DMS53 (cell line): Measurements from ENCODE around the gene HOXB7.

ENCODE experiments used
- DNase-seq: peaks from one replicate; lab custom pipeline; 2025; lab: John Stamatoyannopoulos, UW

Gene HOXB7

DNA sequence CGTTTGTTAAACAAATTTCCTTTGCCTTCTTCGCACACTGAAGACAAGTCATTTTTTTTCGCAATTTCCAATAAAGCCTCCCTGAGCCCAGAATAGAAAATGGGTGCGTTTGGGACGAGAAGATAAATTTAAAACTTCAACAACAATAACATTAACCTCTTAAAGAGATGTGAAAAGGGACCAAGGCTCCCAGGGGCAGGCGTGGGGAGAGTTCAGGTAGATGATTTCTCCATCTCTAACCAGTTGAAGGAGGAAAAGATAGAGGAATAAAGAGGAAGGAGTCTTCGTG, 31.4 kb downstream of the HOXB7 start:
- no peak for DNase-seq

DNA sequence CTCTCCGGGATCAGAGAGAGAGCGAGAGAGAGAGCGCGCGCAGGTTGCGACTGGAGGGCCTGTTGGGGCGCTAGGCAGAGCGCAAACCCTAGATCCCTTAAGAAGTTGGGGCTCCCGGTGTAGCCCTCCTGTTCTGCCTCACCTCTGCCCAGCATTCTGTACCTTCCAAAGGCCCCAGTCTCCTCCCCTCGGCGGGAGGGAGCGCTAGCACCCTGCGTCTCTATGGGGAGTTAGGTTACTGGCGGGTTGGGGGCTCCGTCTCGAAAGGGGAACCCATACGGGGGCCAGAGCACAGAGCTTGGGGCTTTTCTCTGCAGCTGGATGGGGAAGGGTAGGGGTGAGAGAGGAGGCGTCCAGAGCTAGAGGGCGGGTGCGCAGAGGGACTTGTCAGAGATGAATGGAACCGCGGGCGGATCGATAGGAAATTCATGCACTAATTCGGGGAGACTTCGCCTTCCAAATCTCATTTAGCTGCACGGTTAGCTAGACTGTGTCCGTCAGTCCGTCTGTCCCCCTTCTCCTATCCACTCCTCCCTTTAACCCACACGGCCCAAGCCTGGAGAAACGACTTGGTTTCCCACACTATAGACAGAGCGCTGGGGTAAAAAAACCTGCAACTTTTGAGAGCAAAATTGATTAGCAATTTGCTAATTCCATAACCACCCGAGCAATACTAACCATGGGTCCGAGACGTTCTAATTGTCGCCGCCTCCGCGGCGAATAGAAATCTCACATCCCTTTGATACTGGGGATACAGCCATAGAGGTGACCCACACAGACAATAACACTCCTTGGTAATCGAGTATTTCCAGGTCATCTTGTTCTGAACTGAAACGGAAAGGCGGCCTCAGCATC, 32.0 kb downstream of the HOXB7 start:
- no peak for DNase-seq

DNA sequence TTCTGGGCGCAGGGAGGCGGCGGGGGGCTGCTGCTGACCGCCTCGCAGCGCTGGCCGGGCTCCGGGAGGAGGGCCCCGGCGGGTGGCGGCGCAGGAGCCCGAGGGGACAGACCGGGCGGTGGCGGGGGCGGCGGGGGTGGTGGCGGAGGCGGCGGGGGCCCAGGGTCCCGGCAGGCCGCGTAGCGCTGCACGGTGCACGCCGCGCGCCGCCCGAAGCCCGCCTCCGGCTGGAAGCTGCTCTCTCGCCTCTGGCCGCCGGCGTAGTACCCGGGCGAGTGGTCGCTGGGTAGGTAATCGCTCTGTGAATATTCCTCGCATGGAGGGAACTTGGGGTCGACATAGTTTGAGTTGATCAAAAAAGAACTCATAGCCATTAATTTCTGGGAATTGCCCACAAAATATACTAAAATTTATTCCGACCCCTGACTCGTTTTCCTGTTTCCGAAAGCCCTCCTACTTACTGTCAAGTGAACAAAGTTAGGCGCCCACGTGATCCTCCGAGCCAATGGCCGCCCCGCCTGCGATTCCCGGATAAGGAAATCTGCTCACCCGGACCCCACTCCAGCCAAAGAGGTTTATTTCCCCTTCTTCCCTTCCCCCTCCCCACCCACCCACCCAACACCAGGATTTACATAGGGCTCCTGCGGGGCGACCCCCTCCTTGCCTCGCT, 32.7 kb downstream of the HOXB7 start, which contains the start of gene HOXB4:
Gene HOXB4 (minus strand): TSS at position 405 of the 670 bp plus-strand sequence. CDS start 31 bp downstream, at position 374.
- no peak for DNase-seq

DNA sequence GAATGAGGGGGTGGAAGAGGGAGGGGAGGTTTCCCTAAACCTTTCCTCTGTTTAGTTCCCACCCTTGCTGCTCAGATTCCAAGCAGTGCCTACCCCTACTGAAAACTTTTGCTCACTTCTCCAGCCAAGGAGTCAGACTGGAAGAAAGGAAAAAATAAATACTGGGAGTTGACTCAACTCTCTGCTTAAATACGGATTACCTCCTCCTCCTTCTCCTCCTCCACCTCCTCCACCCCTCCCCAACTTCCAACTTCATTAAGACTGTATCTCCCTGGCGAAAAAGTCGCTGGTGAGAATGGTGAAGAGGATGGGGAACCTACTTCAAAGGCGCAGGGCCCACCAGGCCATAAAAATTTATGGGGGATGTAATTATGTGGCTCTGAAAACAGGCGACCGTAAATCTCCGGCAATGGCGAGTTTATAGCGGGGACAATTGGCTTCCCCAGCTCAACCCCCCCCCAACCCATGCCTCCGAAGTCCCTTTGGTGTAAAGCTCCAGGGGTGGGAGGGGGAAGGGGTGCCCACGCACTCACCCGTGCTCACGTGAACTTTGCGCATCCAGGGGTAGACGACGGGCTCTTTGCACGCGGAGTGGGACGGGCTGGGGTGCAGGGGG, 33.4 kb downstream of the HOXB7 start:
- no peak for DNase-seq

GRCh38 chr17:48576479-48577309, 34.1 kb downstream of the HOXB7 start:
- no peak for DNase-seq

DNA sequence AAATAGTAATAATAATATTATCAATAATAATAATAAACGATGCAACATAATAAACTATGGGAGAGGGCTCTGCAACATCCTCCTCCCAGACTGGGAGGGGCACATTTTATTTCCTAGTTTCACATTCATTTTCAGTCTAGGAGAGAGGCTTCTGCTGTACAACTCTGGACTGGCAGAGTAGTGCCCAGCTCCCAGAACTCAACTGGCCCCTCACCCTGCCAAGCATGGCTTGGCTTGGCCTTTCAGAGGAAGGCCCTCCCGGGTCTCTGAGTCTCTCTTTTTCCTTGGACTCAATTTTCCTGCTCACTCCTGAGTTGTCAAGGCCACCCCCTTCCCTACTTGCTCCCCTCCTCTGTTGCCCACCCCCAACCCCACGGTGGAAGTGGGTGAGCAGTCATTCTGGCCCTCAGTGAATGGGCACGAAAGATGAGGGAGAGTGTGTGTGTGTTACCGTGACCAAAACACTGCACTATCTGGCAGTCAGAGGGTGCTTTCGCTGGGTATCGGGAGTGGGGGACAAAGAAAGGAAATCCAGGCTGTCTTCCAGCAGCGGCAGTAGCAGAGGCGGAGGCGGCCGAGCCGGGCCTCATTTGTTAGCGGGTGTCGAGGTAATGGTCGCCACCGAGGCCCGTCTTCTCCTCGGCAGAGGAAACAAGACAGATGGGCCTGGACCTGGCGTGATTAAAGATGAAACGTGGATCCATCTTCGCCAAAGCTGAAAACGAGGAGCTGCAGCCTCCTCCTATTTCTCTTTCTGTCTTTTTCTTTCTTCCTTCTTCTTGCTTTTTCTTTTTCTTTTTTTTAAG, 34.9 kb downstream of the HOXB7 start:
- DNase-seq = no peak

DNA sequence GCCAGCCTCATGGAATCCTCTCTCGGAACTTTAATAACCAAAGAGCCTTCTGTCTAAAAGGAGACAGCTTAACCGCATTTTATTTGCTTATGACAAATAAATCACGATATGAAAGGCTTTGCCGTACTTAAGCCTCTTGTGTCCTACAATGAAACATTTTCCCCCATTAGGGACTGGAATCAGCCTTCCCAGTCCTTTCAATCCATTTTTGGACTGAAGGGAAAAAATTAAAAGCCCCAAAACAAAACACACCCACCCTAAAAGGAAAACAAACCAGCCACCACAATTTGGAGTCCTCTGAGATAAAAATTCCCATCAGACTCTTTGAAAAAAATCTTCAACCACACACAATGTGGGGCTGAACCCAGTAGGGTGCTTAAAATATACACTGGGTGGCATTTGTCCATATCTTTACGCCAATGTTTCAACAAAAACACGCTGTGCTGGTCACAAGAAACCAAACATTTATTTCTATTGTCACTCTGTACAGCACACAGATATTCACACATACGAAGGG, 35.7 kb downstream of the HOXB7 start:
- DNase-seq = no peak

GRCh38 chr17:48574505-48575065, 36.2 kb downstream of the HOXB7 start:
- DNase-seq = no peak

DNA sequence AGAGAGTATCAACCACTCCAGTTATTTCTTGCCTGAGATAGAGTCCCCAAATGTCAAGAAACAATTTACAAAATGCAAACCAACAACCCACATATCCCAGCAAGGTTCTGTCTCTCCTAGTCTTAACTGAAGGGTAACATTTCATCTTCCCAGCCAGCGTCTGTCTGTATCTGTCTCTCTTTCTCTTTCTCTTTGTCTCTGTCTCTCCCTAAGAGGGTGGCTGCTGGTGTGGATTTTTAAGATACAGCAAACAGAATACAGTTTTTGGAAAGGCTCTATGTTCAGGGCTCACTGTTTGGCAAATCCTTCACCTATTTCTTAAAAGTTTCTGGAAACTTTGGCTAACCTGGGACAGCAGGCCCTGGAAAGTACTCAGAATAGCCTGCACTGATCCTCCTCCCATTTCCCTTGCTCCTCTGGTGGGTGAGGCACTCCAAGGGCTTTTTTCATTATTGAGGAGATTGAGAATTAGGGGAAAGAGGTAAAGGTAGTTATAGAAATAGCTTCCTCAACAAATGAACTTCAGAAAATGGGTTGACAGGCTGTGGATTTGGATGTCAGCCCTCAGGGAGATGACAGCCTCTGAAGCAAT, 38.9 kb downstream of the HOXB7 start:
- DNase-seq = no peak

DNA sequence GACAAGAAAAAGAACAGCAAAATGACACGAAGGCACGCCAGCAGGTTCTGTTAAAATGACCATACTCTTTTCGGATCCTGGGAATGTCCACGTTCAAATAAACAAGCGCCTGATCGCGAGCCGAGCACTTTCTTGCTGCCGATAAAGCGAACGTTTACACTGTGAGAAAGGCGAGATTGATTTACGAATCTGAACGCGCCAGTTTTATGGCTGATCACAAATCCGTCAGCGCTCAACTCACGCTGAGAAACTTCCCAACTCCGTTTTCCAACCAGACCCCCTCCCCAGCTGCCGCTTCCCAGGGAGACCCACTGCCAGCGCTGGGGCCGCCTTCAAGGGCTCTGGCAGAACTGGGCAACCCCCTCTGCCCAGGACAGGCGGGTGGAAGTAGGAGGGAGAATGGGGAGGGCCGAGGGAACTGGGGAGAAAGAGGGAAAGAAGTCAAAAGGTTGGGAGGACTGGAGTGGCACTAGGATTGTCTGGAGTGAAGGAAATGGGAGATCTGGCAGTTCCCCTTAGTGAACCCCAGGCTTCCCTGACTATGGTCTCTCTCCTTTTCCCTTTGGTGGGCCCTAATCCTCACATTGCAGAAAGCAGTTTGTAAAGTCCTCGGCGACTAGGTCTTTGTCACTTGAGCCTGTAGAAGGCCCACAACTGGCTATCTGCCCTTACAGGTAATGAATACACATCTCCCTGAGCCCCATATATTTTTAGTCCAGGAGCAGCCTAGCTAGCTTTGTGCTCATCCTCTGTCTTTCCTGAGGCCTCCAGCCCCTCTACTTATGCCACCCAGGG, 39.6 kb downstream of the HOXB7 start:
- no peak for DNase-seq

GRCh38 chr17:48570325-48571023, 40.3 kb downstream of the HOXB7 start:
- DNase-seq = no peak

DNA sequence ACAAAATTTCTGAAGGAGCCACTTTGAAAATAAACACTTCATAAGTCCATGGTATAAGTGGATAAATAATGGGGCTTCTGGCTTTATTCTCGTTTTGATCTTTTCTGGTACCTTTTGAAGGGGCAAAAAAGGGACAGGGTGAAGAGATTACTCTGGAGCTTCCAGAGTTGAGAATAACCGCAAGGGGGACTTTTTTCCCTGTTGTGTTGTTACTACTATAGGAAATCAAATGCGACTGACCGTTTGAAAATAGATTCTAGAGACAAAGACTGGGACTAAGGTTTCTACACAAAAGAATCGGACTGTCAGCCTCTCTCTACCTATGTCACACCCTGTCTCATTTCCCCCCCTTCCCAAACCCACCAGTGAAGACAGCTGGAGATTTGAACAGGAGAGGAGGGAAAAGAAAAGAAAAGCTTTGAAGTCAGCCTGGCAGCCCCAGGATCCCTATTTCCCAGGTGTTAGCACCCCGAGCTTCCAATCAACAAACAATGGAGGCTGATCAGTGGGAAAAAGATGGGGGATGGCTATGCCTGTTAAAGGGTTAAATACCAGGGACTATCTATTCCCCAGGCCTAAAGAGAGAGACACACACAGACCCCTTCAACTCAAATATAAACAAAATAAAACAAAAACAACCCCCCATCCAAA, 41.0 kb downstream of the HOXB7 start:
- no peak for DNase-seq

GRCh38 chr17:48569240-48569582, 41.6 kb downstream of the HOXB7 start:
- DNase-seq = no peak

DNA sequence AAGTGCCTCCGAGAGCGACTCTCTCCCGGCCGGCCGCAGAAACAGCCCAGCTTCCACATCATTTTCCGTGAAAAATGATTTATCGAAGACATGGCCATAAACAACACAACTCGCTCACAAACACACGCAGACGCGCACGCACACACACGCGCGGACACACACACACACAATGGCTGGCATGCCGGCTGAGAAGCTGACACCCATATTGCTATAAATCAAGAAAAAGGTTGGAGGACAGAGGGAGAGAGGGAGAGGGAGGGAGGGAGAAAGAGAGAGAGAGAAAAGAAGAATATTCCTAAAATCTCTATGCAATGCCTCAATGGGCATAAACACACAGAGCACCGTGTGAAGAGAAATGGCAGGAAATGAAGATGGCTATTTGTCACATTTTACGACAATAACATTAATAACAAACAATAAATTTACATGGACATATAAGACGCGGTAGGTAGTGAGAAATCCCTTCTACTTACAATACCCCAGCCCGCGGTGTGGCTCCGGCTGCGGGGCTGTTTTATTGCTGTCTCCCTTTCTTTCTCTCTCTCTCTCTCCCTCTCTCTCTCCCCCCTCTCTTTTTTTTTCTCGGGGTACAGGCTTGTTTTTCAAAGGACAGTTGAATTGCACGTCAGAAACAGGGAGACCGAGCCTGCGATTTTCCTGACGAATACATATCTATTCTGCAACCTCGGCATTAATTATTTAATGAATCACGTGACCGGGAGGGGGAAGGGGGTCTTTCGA, 42.1 kb downstream of the HOXB7 start:
- DNase-seq = no peak

DNA sequence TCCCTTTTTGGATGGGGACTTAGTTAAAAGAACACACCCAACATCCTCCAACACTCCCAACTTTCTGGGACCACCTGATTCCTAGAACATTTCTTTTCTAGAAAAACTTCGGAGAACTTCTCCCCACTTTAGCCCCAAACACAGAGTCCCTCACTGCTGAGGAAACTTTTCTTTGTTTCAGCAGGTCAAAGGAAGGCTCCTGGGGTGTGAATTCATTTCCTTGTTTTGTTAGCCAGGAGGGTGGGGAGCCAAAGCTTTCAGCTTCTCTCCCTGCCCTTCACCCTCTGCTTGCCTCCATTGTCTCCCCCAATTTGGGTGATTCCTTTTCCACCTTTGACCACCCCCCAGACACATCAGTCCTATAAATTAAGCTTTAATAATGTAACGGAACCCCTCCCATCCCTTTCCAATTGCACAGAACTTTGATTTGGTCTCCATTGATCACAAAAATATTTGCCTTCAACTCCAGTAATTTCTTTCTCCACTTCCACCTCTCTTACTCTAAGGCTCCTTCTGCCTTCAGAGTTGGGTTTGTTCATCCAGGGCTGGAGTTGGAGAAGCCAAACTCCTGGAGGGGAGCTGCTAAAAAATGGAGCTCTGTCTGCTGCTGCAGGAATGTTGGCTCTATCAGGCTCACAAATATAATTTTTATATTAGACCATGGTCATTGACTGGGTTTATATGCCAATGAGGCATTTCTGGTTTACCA, 43.0 kb downstream of the HOXB7 start:
- no peak for DNase-seq

DNA sequence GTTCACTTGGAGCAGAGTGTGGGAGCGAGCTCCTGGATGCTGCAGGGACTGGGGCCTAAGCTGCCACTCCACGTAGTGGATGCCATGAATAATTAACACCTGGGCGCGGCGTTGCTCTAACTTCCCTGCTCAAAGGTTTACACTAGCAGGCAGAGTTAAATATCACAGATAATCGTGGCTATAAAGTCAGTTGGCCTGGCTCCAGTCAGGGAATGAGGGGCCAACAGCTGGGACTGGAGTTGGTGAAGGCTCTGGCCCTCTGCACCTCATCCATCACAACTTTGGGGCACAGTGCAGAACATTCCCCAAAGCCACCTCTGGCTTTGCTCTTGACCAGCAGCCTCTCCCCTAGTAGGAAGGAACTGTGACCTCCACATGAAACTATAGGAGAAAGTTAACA, 43.6 kb downstream of the HOXB7 start:
- DNase-seq = no peak

- DNase-seq = no peak
Observed at GRCh38 chr17:48566717-48567116, 44.1 kb downstream of the HOXB7 start.
